HG03066 (cell line): ENCODE measurements around the gene MUC5B.
"Not testable (repeated sequence)": the region's sequence is repeated elsewhere in the genome, so short reads cannot be mapped to it uniquely, and the experiment has no call there.

Experiments used
- ATAC-seq: cut with Tn5 transposase; IDR thresholded peaks from one replicate; pipeline ENCODE4 v1.9.1; 2021; ENCODE audit warnings: low read depth; ENCODE audit not compliant: unreplicated experiment

Gene MUC5B

DNA sequence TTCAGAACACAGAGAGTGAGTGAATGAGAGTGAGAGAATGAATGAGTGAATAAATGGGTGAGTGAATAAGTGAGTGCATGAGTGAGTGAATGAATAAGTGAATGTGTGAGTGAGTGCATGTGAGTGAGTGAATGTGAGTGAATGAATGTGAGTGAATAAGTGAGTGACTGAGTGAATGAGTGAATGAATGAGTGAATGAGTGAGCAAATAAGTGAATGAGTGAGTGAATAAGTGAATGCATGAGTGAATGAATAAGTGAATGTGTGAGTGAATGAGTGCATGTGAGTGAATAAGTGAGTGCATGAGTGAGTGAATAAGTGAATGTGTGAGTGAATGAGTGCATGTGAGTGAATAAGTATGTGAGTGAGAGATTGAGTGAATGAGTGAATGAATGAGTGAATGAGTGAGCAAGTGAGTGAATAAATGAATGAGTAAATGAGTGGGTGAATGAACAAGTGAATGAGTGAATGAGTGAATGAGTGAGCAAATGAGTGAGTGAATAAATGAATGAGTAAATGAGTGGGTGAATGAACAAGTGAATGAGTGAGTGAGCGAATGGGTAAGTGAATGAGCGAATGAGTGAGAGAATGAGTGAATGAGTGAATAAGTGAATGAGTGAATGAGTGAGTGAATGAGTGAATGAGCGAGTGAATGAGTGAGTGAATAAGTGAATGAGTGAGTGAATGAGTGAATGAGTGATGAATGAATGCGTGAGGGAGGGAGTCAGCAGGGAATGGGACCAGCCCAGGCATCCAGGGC lies 21.3 kb upstream of the MUC5B start:
- ATAC-seq: no peak

- ATAC-seq: no peak
Observed at GRCh38 chr11:1202154-1202775, 20.6 kb upstream of the MUC5B start.

DNA sequence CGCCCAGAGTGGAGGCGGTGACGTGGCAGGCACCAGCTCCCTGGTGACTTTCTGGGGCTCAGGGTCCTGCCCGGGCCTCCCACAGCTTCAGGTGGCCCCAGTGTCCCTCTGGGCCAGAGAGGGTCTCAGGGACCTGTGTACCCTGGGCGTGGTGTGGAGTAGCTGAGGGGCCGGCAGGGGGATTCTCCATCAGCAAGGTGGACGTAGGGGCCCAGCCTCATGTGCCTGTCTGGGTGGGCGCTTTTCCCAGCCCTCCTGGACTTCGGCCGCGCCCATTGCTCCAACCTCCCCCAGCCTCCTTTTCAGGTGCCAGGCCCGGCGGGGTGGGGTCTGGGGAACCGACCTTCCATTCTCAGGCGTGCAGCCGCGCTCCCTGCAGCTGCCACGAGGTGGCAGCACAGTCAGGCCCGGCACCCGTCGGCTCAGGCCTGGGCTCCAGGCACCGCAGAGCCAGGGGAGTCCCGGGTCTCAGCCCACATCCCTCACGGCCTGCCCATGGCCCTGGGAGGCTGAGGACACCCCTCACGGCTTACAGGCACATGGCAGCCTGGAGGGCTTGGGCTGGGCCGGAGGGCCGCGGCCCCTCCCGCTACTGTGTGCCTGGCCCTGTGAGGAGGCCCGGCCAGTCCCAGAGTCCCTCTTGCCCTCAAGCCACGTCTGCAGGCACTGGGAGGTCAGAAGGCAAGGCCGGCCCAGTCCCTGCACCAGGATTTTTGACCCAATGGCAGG lies 19.9 kb upstream of the MUC5B start:
- no peak for ATAC-seq

DNA sequence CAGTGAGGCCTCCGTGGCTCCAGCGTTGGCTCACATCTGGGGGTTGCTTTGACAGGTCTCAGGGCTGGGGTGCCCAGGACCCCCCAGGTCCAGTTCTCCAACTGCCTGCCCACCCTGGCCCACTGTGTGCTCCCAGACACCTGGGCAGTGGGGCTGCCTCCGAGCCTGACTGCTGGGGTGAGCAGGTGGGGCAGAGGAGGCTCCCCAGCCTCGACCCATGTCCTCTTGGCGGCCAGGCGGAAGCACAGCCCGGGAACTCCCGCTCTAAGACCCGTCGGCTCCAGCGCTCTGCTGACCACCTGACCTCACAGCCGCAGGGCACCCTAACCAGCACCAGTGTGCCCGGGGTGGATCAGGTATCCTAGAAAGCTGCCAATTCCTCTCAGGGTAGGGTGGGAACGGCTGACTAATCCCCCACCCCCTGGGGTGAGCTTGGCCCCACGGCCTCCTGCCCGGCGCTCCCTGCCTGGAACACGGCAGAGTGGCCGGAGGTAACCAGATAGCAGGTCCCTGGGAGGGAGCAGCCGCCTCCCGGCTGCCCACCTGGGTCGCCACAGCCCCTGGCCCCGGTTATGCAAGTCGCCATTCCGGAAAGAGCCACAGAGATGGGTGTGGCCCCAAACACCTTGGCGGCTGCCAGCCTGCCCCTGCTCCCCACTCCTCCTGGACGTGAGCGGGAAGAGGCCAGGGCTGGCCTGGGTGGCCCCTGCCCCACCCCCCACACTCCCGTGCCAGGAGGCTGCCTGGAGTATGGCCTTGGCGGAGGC lies 19.2 kb upstream of the MUC5B start:
- no peak for ATAC-seq

GRCh38 chr11:1204381-1205101 lies 18.3 kb upstream of the MUC5B start:
- no peak for ATAC-seq

DNA sequence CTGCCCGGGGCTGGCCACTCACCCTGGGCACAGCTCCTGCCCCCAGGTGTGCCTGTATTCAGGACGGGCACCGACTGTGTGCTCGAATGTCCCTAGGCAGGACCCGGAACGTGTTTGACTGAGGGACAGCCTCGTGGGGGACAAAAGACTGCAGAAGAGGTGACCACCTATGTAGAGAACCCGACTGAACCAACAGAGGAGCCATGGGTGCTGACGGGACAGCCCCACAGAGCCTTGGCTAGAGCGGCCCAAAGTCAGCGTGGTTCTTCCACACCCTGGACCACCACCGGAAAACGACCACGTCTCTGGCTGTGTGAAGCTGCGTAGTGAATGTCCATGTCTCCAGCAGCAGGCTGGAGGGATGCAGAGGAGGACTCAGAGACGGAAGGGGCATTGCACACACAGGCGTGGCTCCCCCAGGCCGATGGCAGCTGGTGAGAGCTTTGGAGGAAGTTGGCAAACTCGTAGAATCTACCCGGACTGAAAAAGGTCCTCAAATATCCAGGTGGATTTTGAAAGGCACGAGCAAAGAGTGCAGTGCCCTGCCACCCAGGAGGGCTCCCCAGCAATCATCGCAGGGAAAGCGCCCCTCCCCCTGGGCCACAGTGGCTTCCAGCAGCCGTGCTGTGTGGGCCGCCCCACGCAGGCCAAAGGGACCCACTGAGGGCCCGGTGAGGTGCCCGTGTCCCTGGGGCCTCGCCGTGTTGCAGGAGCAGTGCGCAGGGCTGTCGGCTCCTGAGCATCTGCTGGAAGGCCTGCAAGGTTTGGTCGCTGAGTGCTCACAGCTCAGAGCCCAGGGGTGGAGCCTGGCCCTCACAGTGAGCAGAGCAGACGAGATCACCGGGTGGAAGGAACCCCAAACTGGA lies 17.5 kb upstream of the MUC5B start:
- ATAC-seq: no peak

GRCh38 chr11:1205987-1206331 lies 16.9 kb upstream of the MUC5B start:
- no peak for ATAC-seq

DNA sequence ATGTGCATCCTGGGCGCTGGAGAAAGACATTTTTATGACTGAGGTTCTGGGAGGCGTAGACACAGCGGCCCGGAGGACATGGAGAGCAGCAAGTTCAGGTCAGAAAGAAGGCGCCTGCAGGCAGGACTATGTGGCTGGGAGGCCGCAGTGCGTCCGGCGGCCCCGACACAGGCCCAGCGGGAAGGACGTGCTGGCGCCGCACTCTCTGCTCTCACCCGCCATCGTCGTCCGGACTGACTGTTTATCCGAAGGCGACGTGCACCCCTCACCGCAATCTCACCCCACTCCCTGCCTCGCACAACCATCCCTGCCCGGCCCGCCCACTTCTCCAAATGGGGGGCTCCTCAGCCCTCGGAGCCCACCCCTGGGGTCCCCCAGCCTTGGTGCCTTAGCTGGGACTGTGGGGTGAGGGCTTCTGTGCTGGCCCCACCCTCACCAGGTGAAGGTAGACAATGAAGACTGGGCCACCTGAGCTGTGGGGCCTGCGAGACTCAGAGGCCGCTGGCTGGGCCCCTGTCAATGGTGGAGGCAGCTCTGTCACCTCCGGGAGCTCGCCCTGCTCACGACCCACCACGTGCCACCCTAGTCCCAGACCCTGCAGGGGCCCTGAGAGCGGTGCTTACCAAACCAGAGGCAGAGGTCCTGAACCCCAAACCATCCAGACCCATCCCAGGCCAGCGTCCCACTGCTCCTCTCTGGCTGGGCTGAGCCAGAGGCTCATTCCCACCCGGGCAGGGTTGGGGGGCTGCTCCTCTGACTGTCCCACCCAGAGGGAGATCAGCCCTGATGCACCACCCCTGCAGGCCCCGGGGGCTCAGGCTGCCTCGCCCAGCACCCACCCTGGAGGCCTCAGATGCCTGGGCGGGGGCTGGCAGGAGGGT lies 16.2 kb upstream of the MUC5B start:
- no peak for ATAC-seq

DNA sequence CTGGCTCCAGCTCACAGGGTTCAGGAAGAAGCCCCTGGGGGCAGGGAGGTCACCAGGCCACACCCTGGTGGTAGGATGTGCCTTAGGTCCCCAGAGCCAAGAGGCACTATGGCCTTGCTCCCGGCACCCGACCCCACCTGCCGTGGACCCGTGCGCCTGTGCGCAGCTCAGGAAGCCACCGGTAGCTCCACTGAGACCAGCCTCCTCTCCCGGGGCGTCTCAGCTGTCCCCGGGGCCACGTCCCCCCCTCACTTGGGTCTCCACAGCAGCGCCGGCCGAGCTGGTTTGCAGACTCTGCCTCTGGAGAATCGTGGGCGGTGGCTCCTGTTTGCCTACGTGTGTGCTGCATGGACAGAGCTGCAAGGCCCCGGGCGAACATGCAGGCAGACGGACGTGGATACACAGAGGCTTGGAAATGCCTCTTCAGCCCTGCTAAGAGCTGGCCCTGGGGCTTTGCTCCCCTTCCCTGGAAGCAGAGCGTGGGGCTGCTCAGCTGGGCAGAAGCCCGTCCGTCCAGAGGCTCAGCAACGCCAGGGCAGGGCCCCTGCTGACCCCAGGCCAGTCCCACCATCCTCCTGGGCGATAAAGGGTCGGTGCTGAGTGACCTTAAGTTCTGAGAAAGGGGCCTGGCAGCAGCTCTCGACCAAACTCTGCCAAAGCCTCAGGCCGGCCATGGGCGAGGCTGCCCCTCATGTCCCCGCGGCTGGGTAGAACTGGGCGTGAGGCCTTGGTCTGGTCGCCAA lies 15.3 kb upstream of the MUC5B start:
- ATAC-seq: no peak

GRCh38 chr11:1208144-1208393 lies 14.8 kb upstream of the MUC5B start:
- no peak for ATAC-seq

- no peak for ATAC-seq
Observed at GRCh38 chr11:1208394-1209261, 14.2 kb upstream of the MUC5B start.

- no peak for ATAC-seq
Observed at GRCh38 chr11:1209371-1210057, 13.4 kb upstream of the MUC5B start.

- no peak for ATAC-seq
Observed at GRCh38 chr11:1211838-1212237, 11.0 kb upstream of the MUC5B start.

- not testable (repeated sequence) for ATAC-seq
Observed at GRCh38 chr11:1215826-1216225, 7.0 kb upstream of the MUC5B start.

DNA sequence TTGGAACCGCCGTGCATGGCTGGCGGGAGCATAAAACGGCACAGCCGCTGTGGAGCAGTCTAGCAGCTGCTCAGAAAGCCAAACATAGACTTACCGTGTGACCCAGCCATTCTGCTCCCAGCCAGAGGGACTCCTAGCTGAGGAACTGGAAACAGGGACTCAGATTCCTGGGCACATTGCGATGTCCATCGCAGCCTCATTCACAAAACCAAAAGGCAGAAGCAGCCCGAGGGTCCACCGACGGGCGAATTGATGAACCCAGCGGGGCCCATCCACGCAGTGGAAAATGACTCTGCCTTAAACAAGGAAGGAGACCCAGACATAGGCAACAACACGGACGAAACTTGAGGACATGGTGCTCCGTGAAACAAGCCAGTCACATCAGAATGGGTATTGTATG lies 5.7 kb upstream of the MUC5B start:
- no peak for ATAC-seq

- no peak for ATAC-seq
Observed at GRCh38 chr11:1218256-1218787, 4.5 kb upstream of the MUC5B start.
